ENCODE data around the gene CALHM5.
"Not testable (repeated sequence)": the region's sequence is repeated elsewhere in the genome, so short reads cannot be mapped to it uniquely, and the experiment has no call there.

Gene CALHM5

GRCh38 chr6:116492331-116493067, 18.9 kb upstream of the CALHM5 start:
- H3K36me3 ChIP-seq (ENCODE audit: insufficient read depth, low read length), result no peaks in the 10 kb centered on the region
- no peak overlapping the region for H2AFZ ChIP-seq (ENCODE audit: low read length)
- H3K9me3 ChIP-seq (ENCODE audit: insufficient read depth, low read depth, low read length), result no peaks in the 10 kb centered on the region
- no peaks in the 10 kb centered on the region for H3K79me2 ChIP-seq (ENCODE audit: insufficient read depth, low read length)
- no peak overlapping the region for H3K4me2 ChIP-seq (ENCODE audit: low read depth, low read length, poor library complexity, severe bottlenecking)
- no peak overlapping the region for H3K4me3 ChIP-seq (ENCODE audit: low read length, poor library complexity, severe bottlenecking)
- H3K9ac ChIP-seq (ENCODE audit: low read depth, low read length, poor library complexity, severe bottlenecking), result no peak overlapping the region
- no peaks in the 10 kb centered on the region for H3K9me2 ChIP-seq (replicated peaks; ENCODE audit: low read depth, low read length)
- TF ChIP-seq EZH2phosphoT487 (IDR thresholded peaks at IDR 0.05; ENCODE audit: borderline replicate concordance) (no peak), CTCF (conservative IDR thresholded peaks at IDR 0.05; ENCODE audit: low read length) (no peak)
- no peaks in the 10 kb centered on the region for H3K4me1 ChIP-seq (ENCODE audit: insufficient read depth, low read length, poor library complexity, severe bottlenecking)
- no peaks in the 10 kb centered on the region for H4K20me1 ChIP-seq (ENCODE audit: insufficient read depth, low read length, poor library complexity, severe bottlenecking)
- no peaks in the 10 kb centered on the region for H3F3A ChIP-seq (ENCODE audit: low read depth)
- no peaks in the 10 kb centered on the region for H3K27me3 ChIP-seq (ENCODE audit: insufficient read depth, low read length, poor library complexity, severe bottlenecking)

GRCh38 chr6:116495161-116495560, 16.3 kb upstream of the CALHM5 start:
- H2AFZ ChIP-seq (ENCODE audit: low read length); H4K20me1 ChIP-seq (ENCODE audit: insufficient read depth, low read length, poor library complexity, severe bottlenecking): not testable (repeated sequence)

GRCh38 chr6:116497113-116497676, 14.2 kb upstream of the CALHM5 start:
- TF ChIP-seq EZH2phosphoT487 (IDR thresholded peaks at IDR 0.05; ENCODE audit: borderline replicate concordance) (no peak), CTCF (conservative IDR thresholded peaks at IDR 0.05; ENCODE audit: low read length) (no peak)
- H3K9me2 ChIP-seq (replicated peaks; ENCODE audit: low read depth, low read length), result no peaks in the 10 kb centered on the region
- no peak overlapping the region for H3K4me2 ChIP-seq (ENCODE audit: low read depth, low read length, poor library complexity, severe bottlenecking)
- no peaks in the 10 kb centered on the region for H4K20me1 ChIP-seq (ENCODE audit: insufficient read depth, low read length, poor library complexity, severe bottlenecking)
- peaks cover 4% of the 10 kb centered on the region for H3K4me1 ChIP-seq (ENCODE audit: insufficient read depth, low read length, poor library complexity, severe bottlenecking)
- H3K9me3 ChIP-seq (ENCODE audit: insufficient read depth, low read depth, low read length), result no peaks in the 10 kb centered on the region
- H3K4me3 ChIP-seq (ENCODE audit: low read length, poor library complexity, severe bottlenecking), result no peak overlapping the region
- H3K36me3 ChIP-seq (ENCODE audit: insufficient read depth, low read length), result no peaks in the 10 kb centered on the region
- no peaks in the 10 kb centered on the region for H3K27me3 ChIP-seq (ENCODE audit: insufficient read depth, low read length, poor library complexity, severe bottlenecking)
- H2AFZ ChIP-seq (ENCODE audit: low read length), result no peak overlapping the region
- no peak overlapping the region for H3K9ac ChIP-seq (ENCODE audit: low read depth, low read length, poor library complexity, severe bottlenecking)
- H3K79me2 ChIP-seq (ENCODE audit: insufficient read depth, low read length), result no peaks in the 10 kb centered on the region
- H3F3A ChIP-seq (ENCODE audit: low read depth), result no peaks in the 10 kb centered on the region

More at GRCh38 chr6:116495161-116495560, 16.3 kb upstream of the CALHM5 start:
- H3F3A ChIP-seq (ENCODE audit: low read depth); H3K4me2 ChIP-seq (ENCODE audit: low read depth, low read length, poor library complexity, severe bottlenecking); H3K27me3 ChIP-seq (ENCODE audit: insufficient read depth, low read length, poor library complexity, severe bottlenecking); H3K4me1 ChIP-seq (ENCODE audit: insufficient read depth, low read length, poor library complexity, severe bottlenecking); H3K9me3 ChIP-seq (ENCODE audit: insufficient read depth, low read depth, low read length); H3K79me2 ChIP-seq (ENCODE audit: insufficient read depth, low read length); H3K9ac ChIP-seq (ENCODE audit: low read depth, low read length, poor library complexity, severe bottlenecking); H3K9me2 ChIP-seq (replicated peaks; ENCODE audit: low read depth, low read length); H3K4me3 ChIP-seq (ENCODE audit: low read length, poor library complexity, severe bottlenecking); H3K36me3 ChIP-seq (ENCODE audit: insufficient read depth, low read length): not testable (repeated sequence)
